Ovary (tissue), 3 donors: ENCODE results near the gene CCDC7.

Experiments used
- EP300 ChIP-seq: sonication (generic); formaldehyde crosslinking; IDR thresholded peaks from one replicate; pipeline ENCODE4 v1.6.1; 2017; ENCODE audit warnings: antibody characterized with exemption
- POLR2A ChIP-seq: fragments of 450-650 bp; IDR thresholded peaks from one replicate; pipeline ENCODE4 v1.6.1; 2017; ENCODE audit warnings: antibody characterized with exemption, mild to moderate bottlenecking, moderate library complexity
- TF ChIP-seq, protein P1 (sequence below), 3 donors: fragments of 450-650 bp in 2 of 3; fragments of 200-600 bp in 1 of 3; IDR thresholded peaks; one replicate each; pipeline versions ENCODE4 v1.5.1 to v1.8.0; 2016 to 2022; ENCODE audit warnings: antibody characterized with exemption in 3 of 3, mild to moderate bottlenecking in 1 of 3
- donor health status: DM: no; HTN: no; CAD: no.

DNA sequence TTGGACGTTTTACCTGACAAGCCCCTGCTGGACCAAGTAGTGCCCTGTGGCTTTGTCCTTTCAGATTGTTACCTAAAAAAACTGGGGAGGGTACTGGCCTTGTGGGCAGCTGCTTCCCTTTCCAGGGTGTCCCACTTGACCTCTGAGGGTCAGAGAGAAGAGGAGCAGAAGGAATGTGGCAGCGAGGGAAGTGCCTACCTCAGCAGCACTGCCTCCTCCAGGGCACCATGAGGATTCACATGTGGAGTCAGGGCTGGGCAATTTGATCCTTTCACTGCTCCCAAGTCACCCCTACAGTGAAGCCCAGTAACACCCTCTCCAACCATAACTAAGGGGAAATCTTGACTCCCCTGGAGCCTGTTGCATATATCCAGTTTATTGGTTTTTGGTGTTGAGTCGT is 447.5 kb downstream of the CCDC7 start:
- TF ChIP-seq, protein P1, sequence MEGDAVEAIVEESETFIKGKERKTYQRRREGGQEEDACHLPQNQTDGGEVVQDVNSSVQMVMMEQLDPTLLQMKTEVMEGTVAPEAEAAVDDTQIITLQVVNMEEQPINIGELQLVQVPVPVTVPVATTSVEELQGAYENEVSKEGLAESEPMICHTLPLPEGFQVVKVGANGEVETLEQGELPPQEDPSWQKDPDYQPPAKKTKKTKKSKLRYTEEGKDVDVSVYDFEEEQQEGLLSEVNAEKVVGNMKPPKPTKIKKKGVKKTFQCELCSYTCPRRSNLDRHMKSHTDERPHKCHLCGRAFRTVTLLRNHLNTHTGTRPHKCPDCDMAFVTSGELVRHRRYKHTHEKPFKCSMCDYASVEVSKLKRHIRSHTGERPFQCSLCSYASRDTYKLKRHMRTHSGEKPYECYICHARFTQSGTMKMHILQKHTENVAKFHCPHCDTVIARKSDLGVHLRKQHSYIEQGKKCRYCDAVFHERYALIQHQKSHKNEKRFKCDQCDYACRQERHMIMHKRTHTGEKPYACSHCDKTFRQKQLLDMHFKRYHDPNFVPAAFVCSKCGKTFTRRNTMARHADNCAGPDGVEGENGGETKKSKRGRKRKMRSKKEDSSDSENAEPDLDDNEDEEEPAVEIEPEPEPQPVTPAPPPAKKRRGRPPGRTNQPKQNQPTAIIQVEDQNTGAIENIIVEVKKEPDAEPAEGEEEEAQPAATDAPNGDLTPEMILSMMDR (IDR thresholded peaks at IDR 0.05) = no peak
- no peak for TF ChIP-seq POLR2A
- TF ChIP-seq EP300 = no peak
